ENCODE results near the gene ADCY3.

The ADCY3 gene

GRCh38 chr2:24855726-24856125 is 64.3 kb downstream of the ADCY3 start:
- TF ChIP-seq ZFX (IDR thresholded peaks at IDR 0.05) (no peak), CTCF (conservative IDR thresholded peaks at IDR 0.05) (no peak)

GRCh38 chr2:24855022-24855622 is 64.9 kb downstream of the ADCY3 start:
- no peak overlapping the region for H3K27ac ChIP-seq
- no peak for TF ChIP-seq ZFX (IDR thresholded peaks at IDR 0.05)
- no peak for TF ChIP-seq CTCF (conservative IDR thresholded peaks at IDR 0.05)

More at GRCh38 chr2:24855726-24856125, 64.3 kb downstream of the ADCY3 start:
- H3K27ac ChIP-seq = no peak overlapping the region

- TF ChIP-seq CTCF (conservative IDR thresholded peaks at IDR 0.05) (no peak), ZFX (IDR thresholded peaks at IDR 0.05) (no peak)
- no peak overlapping the region for H3K27ac ChIP-seq
Measured at GRCh38 chr2:24853996-24854395, 66.0 kb downstream of the ADCY3 start.

GRCh38 chr2:24853046-24853445 is 67.0 kb downstream of the ADCY3 start:
- H3K27ac ChIP-seq = no peak overlapping the region
- TF ChIP-seq CTCF (conservative IDR thresholded peaks at IDR 0.05) (no peak), ZFX (IDR thresholded peaks at IDR 0.05) (no peak)

- no peak for TF ChIP-seq ZFX (IDR thresholded peaks at IDR 0.05)
- TF ChIP-seq CTCF (conservative IDR thresholded peaks at IDR 0.05) = no peak
- H3K27ac ChIP-seq = no peak overlapping the region
Measured at GRCh38 chr2:24852431-24853020, 67.5 kb downstream of the ADCY3 start.

- TF ChIP-seq CTCF (conservative IDR thresholded peaks at IDR 0.05) = no peak
- TF ChIP-seq ZFX (IDR thresholded peaks at IDR 0.05) = no peak
- no peak overlapping the region for H3K27ac ChIP-seq
Measured at GRCh38 chr2:24852026-24852425, 68.0 kb downstream of the ADCY3 start.

- TF ChIP-seq CTCF (conservative IDR thresholded peaks at IDR 0.05) (no peak), ZFX (IDR thresholded peaks at IDR 0.05) (no peak)
- H3K27ac ChIP-seq = no peak overlapping the region
Measured at GRCh38 chr2:24850944-24851343, 69.1 kb downstream of the ADCY3 start.

Data from C4-2B (cell line).